Neural cell (in vitro differentiated cells): ENCODE data around the gene KCNQ1OT1. TPM values are rescaled to one million over a fixed set of nuclear protein-coding genes. Genes with fewer than 3 reads are reported as not detected.

ENCODE experiments used
- H2AFZ ChIP-seq: fragments of 200-600, 300-800 bp; sonication (generic), shearing (Covaris generic); 2 replicates; pipeline ENCODE4 v1.6.0; 2014; ENCODE audit warnings: low read depth, mild to moderate bottlenecking, antibody characterized with exemption, low read length, moderate library complexity
- H3F3A ChIP-seq: fragments of 200-600 bp; shearing (Covaris generic); 2 replicates; pipeline ENCODE4 v1.6.1; 2016; ENCODE audit warnings: mild to moderate bottlenecking, moderate library complexity, mixed read lengths, antibody characterized with exemption, low read length; ENCODE audit not compliant: insufficient read depth, poor library complexity, severe bottlenecking
- H3K27ac ChIP-seq: fragments of 200-600, 300-800 bp; sonication (generic), shearing (Covaris generic); 2 replicates; pipeline ENCODE4 v1.5.1; 2014; ENCODE audit warnings: mild to moderate bottlenecking, low read length, moderate library complexity
- H3K27me3 ChIP-seq: fragments of 300-800, 200-600 bp; sonication (generic), shearing (Covaris generic); 2 replicates; pipeline ENCODE4 v1.6.0; 2014; ENCODE audit warnings: mild to moderate bottlenecking, low read depth, low read length, moderate library complexity; ENCODE audit not compliant: insufficient read depth
- H3K36me3 ChIP-seq: fragments of 300-800, 200-600 bp; sonication (generic), shearing (Covaris generic); 2 replicates; pipeline ENCODE4 v1.5.1; 2014; ENCODE audit warnings: mild to moderate bottlenecking, antibody characterized with exemption, low read length, moderate library complexity; ENCODE audit not compliant: insufficient read depth
- H3K4me2 ChIP-seq: fragments of 300-800, 200-600 bp; sonication (generic), shearing (Covaris generic); 2 replicates; pipeline ENCODE4 v1.6.0; 2014; ENCODE audit warnings: mild to moderate bottlenecking, low read length
- H3K4me3 ChIP-seq: fragments of 300-800, 200-600 bp; sonication (generic), shearing (Covaris generic); 2 replicates; pipeline ENCODE4 v1.5.1; 2014; ENCODE audit warnings: mild to moderate bottlenecking, low read length, moderate library complexity
- H3K79me2 ChIP-seq: fragments of 200-600 bp; shearing (Covaris generic); replicated peaks from 2 replicates; pipeline ENCODE4 v1.6.0; 2014; ENCODE audit warnings: mild to moderate bottlenecking, low read length, moderate library complexity; ENCODE audit not compliant: insufficient read depth
- H3K9ac ChIP-seq: fragments of 300-800, 200-600 bp; sonication (generic), shearing (Covaris generic); 2 replicates; pipeline ENCODE4 v1.6.1; 2016; ENCODE audit warnings: mild to moderate bottlenecking, low read length, mixed read lengths
- H3K9me2 ChIP-seq: fragments of 200-600 bp; shearing (Covaris generic); 2 replicates; pipeline ENCODE4 v1.6.1; 2016; ENCODE audit warnings: mild to moderate bottlenecking, low read length, mixed read lengths; ENCODE audit not compliant: insufficient read depth
- H3K9me3 ChIP-seq: fragments of 200-600, 300-800 bp; sonication (generic), shearing (Covaris generic); 2 replicates; pipeline ENCODE4 v1.6.1; 2016; ENCODE audit warnings: mild to moderate bottlenecking, mixed run types, low read length, moderate library complexity, mixed read lengths
- H4K20me1 ChIP-seq: fragments of 200-600 bp; shearing (Covaris generic); 2 replicates; pipeline ENCODE4 v1.6.1; 2016; ENCODE audit warnings: mild to moderate bottlenecking, mixed run types; ENCODE audit not compliant: insufficient read depth
- EP300 ChIP-seq: fragments of 450-650 bp; conservative IDR thresholded peaks from 2 replicates; pipeline ENCODE4 v1.6.1; 2014; ENCODE audit warnings: antibody characterized with exemption, mild to moderate bottlenecking, moderate library complexity; ENCODE audit not compliant: poor library complexity, severe bottlenecking
- EZH2 ChIP-seq: fragments of 200-600, 300-800 bp; shearing (Covaris generic), sonication (generic); IDR thresholded peaks from 2 replicates; pipeline ENCODE4 v1.6.1; 2014; ENCODE audit warnings: antibody characterized with exemption, low read length, borderline replicate concordance, mild to moderate bottlenecking; ENCODE audit not compliant: insufficient read depth, poor library complexity, severe bottlenecking
- MXI1 ChIP-seq: fragments of 450-650 bp; conservative IDR thresholded peaks from 2 replicates; pipeline ENCODE4 v1.6.1; 2014; ENCODE audit warnings: antibody characterized with exemption, mild to moderate bottlenecking; ENCODE audit not compliant: poor library complexity, severe bottlenecking
- POLR2AphosphoS5 ChIP-seq: IDR thresholded peaks from 2 replicates; pipeline ENCODE4 v1.6.1; 2012
- RAD21 ChIP-seq: fragments of 450-650 bp; conservative IDR thresholded peaks from 2 replicates; pipeline ENCODE4 v1.6.1; 2014; ENCODE audit warnings: antibody characterized with exemption, mild to moderate bottlenecking, moderate library complexity
- REST ChIP-seq: IDR thresholded peaks from 2 replicates; pipeline ENCODE4 v1.6.1; 2012; ENCODE audit warnings: borderline replicate concordance
- SMC3 ChIP-seq: fragments of 450-650 bp; conservative IDR thresholded peaks from 2 replicates; pipeline ENCODE4 v1.6.1; 2014; ENCODE audit warnings: antibody characterized with exemption, mild to moderate bottlenecking, moderate library complexity; ENCODE audit not compliant: poor library complexity
- TAF1 ChIP-seq: IDR thresholded peaks from 2 replicates; pipeline ENCODE4 v1.6.1; 2012; ENCODE audit warnings: low read depth
- polyA plus RNA-seq: library from polyadenylated mRNA; depleted of rRNA; stranded (reverse); fragments of >200 nt; gene quantifications from 2 replicates; pipeline ENCODE4 v1.2.3, GENCODE V29; 2014
- TF ChIP-seq, protein P1 (sequence below): fragments of 450-650 bp; IDR thresholded peaks from 2 replicates; pipeline ENCODE4 v1.5.1; 2014; ENCODE audit warnings: antibody characterized with exemption, mild to moderate bottlenecking, moderate library complexity; ENCODE audit not compliant: poor library complexity, severe bottlenecking

Gene KCNQ1OT1
- polyA plus RNA-seq, 1 donor from 2014 or later: 0.12 TPM

GRCh38 chr11:2673250-2673610, 26.6 kb downstream of the KCNQ1OT1 start:
- Histone ChIP-seq H3K27ac (no peak overlapping the region), H4K20me1 (no peaks in the 10 kb centered on the region), H3K9me2 (no peaks in the 10 kb centered on the region), H3K9me3 (no peaks in the 10 kb centered on the region), H3K4me2 (no peak overlapping the region), H3F3A (no peaks in the 10 kb centered on the region), H3K27me3 (no peaks in the 10 kb centered on the region), H3K79me2 (no peaks in the 10 kb centered on the region), H3K4me3 (no peak overlapping the region), H3K36me3 (no peaks in the 10 kb centered on the region), H3K9ac (no peak overlapping the region), H2AFZ (no peak overlapping the region)
- no peak for TF ChIP-seq EZH2

DNA sequence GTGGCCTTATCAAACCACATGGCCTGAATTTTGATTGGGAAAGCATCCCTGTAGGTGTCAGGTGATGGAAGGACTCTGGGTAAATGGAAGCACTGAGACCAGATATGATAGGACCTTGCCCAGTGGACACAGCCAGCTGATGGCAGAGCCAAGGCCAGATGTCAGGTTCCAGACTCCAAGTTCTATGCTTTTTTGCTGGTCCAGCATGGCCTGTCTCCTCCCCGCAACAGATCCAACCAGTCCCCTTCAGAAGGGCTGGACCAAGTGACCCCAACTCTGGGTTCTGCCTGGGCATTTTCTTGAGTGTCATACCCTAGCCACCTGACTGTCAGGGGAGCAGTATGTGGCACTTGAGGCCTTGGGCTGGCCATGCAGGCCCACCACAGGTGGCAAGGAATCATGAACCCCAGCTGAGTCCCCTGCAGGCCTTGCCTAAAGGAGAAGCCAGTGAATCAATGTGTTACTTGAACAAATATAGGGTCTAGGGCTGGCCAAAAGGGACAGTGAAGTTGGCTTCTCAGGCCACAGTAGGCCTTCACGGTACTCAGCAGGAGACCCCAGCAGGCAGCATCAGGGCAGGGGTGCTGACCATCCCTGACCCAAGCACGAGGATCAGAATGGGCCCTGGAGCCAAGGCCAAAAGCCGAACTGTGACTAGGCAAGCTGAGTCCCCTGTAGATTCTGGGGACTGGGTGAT, 27.1 kb downstream of the KCNQ1OT1 start:
- no peak overlapping the region for H3K27ac ChIP-seq
- no peak overlapping the region for H3K4me2 ChIP-seq
- no peak overlapping the region for H3K9ac ChIP-seq
- H3K4me3 ChIP-seq: no peak overlapping the region
- no peak overlapping the region for H2AFZ ChIP-seq
- no peaks in the 10 kb centered on the region for H3K79me2 ChIP-seq
- H3K9me2 ChIP-seq: no peaks in the 10 kb centered on the region
- no peaks in the 10 kb centered on the region for H3F3A ChIP-seq
- no peaks in the 10 kb centered on the region for H4K20me1 ChIP-seq
- H3K36me3 ChIP-seq: no peaks in the 10 kb centered on the region
- H3K27me3 ChIP-seq: no peaks in the 10 kb centered on the region
- TF ChIP-seq EP300 (no peak), MXI1 (no peak), POLR2AphosphoS5 (no peak), EZH2 (no peak), REST (no peak), RAD21 (no peak), TAF1 (no peak)
- TF ChIP-seq, protein P1, sequence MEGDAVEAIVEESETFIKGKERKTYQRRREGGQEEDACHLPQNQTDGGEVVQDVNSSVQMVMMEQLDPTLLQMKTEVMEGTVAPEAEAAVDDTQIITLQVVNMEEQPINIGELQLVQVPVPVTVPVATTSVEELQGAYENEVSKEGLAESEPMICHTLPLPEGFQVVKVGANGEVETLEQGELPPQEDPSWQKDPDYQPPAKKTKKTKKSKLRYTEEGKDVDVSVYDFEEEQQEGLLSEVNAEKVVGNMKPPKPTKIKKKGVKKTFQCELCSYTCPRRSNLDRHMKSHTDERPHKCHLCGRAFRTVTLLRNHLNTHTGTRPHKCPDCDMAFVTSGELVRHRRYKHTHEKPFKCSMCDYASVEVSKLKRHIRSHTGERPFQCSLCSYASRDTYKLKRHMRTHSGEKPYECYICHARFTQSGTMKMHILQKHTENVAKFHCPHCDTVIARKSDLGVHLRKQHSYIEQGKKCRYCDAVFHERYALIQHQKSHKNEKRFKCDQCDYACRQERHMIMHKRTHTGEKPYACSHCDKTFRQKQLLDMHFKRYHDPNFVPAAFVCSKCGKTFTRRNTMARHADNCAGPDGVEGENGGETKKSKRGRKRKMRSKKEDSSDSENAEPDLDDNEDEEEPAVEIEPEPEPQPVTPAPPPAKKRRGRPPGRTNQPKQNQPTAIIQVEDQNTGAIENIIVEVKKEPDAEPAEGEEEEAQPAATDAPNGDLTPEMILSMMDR: no peak
- no peaks in the 10 kb centered on the region for H3K9me3 ChIP-seq

GRCh38 chr11:2671748-2672147, 28.0 kb downstream of the KCNQ1OT1 start:
- Histone ChIP-seq H2AFZ (no peak overlapping the region), H3K9me2 (no peaks in the 10 kb centered on the region), H3K9me3 (no peaks in the 10 kb centered on the region), H4K20me1 (no peaks in the 10 kb centered on the region), H3K9ac (no peak overlapping the region), H3K27me3 (no peaks in the 10 kb centered on the region), H3K4me2 (no peak overlapping the region), H3K4me3 (no peak overlapping the region), H3K36me3 (no peaks in the 10 kb centered on the region), H3F3A (no peaks in the 10 kb centered on the region), H3K27ac (no peak overlapping the region), H3K79me2 (no peaks in the 10 kb centered on the region)
- TF ChIP-seq EP300: no peak
- TF ChIP-seq MXI1: no peak
- TF ChIP-seq SMC3: no peak
- no peak for TF ChIP-seq EZH2
- TF ChIP-seq REST: no peak
- TF ChIP-seq POLR2AphosphoS5: no peak
- TF ChIP-seq, protein P1: no peak
- no peak for TF ChIP-seq RAD21
- TF ChIP-seq TAF1: no peak
